B cell (primary cell): ENCODE measurements around the gene RTTN.

Experiments
- CTCF ChIP-seq: fragments of 200-600 bp; IDR thresholded peaks from one replicate; pipeline ENCODE4 v1.8.0; 2022; ENCODE audit warnings: antibody characterized with exemption, mild to moderate bottlenecking
- EZH2 ChIP-seq: IDR thresholded peaks from 2 replicates; pipeline ENCODE4 v1.6.1; 2012; ENCODE audit warnings: borderline replicate concordance, low read depth, mild to moderate bottlenecking, moderate library complexity, low read length; ENCODE audit not compliant: insufficient read depth, poor library complexity, severe bottlenecking

- TF ChIP-seq EZH2 (no peak), CTCF (no peak)
These were observed 57.2 kb downstream of the RTTN start for GRCh38 chr18:70148039-70148938.
